GM18505 (cell line): ENCODE measurements around the gene CDKN2D.
"Not testable (repeated sequence)": the region's sequence is repeated elsewhere in the genome, so short reads cannot be mapped to it uniquely, and the experiment has no call there.

ENCODE experiments used
- ATAC-seq: cut with Tn5 transposase; IDR thresholded peaks from one replicate; pipeline ENCODE4 v1.9.1; 2021; ENCODE audit not compliant: unreplicated experiment
- POLR2A ChIP-seq: IDR thresholded peaks from 4 replicates; pipeline ENCODE4 v1.6.1; 2011; ENCODE audit warnings: borderline replicate concordance; ENCODE audit not compliant: insufficient read depth, insufficient read length; ENCODE audit errors: extremely low read depth

Gene CDKN2D

DNA sequence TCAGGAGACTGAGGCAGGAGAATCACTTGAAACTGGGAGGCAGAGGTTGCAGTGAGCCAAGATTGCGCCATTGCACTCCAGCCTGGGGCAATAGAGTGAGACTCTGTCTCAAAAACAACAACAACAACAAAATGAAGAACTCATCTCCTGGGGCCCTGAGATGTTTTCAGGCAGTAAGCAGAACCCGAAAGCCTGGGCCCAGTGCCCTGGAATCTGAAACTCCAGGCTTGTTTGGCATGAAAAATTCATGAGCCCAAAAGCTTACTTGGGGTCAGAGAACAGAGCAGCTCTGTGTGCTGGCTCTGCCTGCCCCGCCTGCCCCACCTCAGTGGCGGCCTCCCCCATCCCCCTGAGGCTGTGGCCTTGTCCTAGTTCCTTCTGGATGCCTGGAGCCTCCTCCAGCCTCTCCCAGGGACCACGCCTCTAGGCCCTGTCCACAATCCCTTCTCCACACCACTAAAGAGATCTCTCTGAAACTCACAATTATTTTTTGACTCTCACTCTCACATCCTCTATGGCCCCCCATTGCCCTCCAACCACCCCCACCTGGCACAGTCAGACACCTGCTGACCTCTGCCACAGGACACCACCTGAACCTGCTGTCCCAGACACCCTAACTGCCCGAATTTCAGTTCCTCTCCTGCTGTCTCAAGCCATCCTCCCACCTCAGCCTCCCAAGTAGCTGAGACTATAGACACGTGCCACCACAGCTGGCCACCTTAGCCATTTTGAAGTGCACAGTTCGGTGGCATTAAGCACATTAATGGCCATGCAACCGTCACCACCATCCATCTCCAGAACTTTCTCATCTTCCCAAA is 25.2 kb upstream of the CDKN2D start:
- peak; percentile 40 for ATAC-seq
- TF ChIP-seq POLR2A = no peak

DNA sequence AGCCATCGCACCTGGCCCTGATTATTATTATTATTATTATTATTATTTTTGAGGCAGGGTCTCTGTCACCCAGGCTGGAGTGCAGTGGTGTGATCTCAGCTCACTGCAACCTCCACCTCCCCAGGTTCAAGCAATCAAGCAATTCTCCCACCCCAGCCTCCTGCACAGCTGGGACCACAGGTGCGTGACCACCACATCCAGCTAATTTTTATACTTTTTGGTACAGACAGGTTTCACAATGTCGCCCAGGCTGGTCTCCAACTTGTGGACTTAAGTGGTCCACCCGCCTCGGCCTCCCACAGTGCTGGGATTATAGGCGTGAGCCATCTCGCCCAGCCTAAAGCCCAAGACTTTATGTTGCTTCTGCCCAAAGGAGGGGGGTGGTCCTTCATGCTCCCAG is 24.4 kb upstream of the CDKN2D start:
- TF ChIP-seq POLR2A = no peak
- ATAC-seq = no peak

DNA sequence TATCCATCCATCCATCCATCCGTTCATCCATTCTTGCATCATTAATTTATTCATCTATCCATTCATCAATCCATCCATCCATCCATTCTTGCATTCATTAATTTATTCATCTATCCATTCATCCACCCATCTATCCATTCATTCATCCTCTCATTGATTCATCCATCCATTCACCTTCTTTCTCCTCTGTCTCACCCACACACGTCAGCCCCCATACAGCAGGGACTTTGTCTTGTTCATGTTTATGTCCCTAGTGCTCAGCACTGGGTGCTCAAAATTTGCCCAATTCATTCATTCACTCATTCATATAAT is 19.0 kb upstream of the CDKN2D start:
- TF ChIP-seq POLR2A = no peak
- ATAC-seq = no peak

DNA sequence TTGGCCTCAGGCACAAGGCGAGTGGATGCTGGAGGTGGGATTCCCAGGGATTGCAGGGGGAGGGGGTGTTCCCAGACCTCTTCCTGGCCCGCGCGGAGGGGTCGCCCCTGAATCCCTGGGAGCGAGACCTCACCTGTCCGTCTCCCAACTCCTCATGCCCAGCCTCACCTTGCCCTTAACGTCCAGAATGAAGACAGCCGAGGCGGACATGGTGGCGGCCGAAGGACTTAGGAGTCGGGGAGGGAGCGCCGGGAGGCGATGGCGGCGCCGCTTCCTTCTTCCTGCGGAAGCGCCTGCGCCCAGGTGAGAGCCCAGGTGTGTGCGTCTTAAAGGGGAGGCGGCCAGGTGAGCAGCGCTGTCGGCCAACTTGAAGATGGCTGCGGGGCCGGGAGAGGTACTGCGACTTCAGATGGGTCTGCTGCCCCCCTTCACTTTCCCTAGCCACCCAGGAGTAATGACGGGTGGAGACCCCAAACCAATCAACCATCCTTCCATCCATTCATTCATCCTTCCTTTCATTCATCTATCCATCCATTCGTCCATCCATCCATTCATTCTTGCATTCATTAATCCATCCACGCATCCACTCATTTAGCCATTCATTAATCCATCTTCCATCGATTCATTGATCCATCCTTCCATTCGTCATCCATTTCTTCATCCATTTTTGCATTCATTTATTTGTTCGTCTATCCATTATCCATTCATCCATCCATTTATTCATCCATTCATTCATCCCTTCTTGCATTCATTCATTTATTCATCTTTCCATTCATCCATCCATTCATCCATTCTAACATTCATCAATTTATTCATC is 18.5 kb upstream of the CDKN2D start, which contains the start of gene AP1M2:
AP1M2 (minus strand) TSS at position 291 of the 817 bp plus-strand sequence; CDS start at position 210, 81 bp downstream.
- no peak for TF ChIP-seq POLR2A
- ATAC-seq = no peak

DNA sequence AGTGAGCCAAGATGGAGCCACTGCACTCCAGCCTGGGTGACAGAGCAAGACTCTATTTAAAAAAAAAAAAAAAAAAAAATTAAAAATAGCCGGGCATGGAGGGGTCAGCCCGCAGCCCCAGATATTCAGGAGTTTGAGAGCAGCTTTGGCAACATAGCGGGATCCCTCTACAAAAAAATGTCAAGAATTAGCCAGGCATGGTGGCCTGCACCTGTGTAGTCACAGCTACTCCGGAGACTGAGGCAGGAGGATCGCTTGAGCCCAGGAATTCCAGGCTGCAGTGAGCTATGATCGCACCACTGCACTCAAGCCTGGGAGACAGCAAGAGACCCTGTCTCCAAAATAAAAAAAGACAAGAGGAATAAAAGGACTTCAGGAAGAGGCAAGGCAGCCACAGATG is 17.6 kb upstream of the CDKN2D start:
- no peak for ATAC-seq
- no peak for TF ChIP-seq POLR2A

DNA sequence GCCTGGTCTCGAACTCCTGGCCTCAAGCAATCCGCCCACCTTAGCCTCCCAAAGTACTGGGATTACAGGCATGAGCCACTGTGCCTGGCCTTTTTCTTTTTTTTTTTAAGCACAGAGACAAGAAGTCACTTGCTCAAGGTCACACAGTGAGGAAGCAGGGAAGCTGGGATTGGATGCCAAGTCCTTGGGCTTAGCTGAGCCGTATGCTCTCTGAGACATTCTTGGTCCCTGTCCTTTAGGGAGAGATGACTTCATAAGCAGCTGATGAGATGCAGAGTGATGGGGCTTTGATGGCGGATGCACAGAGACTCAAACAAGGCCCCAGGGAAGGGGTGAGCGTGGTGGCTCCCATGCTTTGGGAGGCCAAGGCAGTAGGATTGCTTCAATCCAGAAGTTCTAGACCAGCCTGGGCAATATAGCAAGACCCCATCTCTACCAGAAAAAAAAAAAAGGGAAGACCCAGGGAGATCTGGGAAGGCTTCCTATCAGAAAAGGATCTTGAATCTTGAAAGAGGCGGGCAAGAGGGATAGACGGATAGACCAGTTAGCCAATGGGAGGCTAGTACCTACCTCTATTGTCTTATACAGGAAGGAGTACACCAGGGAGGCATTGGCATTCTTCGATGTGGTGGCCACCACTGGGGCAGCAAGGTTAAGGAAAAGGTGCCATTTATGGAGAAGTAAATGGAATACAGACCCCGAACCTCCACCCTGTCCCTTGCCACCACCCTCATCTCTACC is 14.4 kb upstream of the CDKN2D start:
- no peak for ATAC-seq
- no peak for TF ChIP-seq POLR2A

DNA sequence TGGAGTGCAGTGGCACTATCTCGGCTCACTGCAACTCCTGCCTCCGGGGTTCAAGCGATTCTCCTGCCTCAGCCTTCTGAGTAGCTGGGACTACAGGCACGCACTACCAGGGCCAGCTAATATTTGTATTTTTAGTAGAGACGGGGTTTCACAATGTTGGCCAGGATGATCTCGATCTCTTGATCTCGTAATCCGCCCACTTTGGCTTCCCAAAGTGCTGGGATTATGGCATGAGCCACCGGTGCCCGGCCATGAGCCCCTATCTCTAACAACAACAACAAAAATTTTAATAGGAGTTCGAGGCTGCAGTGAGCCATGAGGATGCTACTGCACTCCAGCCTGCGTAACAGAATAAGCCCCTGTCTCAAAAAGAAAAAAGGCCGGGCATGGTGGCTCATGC is 13.3 kb upstream of the CDKN2D start:
- ATAC-seq = no peak
- no peak for TF ChIP-seq POLR2A

DNA sequence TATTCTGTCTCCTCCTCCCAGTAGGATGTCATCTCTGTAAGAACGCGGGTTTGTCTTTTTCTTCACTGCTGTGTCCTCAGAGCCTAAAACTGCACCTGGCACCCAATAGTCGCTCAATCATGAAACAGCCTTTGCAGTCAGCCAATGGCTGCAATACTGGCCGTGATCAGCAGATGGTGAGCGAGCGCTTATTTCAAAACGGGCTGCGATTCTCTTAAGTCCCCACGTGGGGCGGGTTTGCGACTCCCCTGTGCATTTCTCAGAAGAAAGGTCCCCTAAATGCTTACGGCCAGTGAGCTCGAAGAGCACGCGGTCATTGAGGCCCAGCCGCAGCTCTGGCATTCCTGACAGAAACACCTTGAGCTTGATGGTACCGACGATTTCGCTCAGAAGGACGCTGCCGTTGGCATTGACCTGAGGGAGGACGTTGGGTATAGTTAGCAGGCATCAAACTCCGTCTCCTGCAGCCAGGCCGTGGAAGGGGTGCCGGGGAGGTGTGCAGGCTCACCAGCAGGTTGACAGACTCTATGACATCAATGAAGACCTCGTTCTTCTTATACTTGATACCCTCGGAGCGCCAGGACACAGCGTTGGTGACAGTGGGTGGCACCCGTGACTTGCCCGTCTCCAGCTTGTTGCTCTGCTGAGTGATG is 12.3 kb upstream of the CDKN2D start:
- no peak for TF ChIP-seq POLR2A
- no peak for ATAC-seq

DNA sequence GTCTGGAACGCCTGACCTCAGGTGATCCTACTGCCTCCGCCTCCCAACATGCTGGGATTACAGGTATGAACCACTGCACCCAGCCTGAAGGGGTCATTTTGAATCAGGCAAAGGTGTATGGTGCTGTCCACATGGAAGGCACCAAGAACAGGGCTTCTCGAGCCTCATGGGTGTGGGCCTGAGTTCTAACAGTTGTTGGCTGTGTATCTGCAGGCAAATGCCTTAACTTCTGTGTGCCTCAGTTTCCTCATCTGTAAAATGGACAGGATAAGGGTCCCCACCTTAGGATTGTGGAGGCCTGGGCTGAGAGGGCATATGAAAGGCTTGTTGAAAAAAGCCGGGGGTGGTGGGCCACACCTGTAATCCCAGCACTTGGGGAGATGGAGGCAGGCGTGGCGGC is 9.2 kb upstream of the CDKN2D start:
- no peak for TF ChIP-seq POLR2A
- no peak for ATAC-seq

DNA sequence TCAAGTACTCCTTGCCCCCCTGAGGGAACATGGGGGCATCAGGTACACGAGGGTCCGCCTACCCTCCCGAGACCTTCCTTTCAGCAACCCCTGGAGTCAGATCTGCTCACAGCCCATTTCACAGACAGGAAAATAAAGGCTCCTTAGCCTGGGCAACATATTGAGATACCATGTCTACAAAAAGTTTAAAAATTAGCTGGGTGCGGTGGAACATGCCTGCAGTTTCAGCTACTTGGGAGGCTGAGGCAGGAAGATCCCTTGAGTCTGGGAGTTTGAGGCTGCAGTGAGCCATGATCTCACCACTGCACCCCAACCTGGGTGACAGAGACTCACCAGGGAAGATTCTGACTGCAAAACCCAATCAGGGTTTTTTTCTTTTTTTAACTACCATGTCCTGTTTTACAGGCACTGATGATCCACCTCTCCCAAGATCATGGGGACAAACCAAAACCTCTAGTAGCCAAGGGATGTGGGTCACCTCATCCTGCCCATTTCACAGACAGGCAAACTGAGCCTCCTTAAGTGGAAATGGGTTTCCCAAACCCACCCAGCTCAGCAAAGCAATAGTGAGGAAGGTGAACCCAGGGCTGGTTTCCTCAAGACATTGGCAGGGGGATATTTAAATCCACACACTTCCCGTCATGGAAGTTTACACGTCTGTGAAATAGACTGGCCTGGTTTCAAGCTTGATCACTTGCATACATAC is 6.4 kb upstream of the CDKN2D start:
- no peak for ATAC-seq
- no peak for TF ChIP-seq POLR2A

DNA sequence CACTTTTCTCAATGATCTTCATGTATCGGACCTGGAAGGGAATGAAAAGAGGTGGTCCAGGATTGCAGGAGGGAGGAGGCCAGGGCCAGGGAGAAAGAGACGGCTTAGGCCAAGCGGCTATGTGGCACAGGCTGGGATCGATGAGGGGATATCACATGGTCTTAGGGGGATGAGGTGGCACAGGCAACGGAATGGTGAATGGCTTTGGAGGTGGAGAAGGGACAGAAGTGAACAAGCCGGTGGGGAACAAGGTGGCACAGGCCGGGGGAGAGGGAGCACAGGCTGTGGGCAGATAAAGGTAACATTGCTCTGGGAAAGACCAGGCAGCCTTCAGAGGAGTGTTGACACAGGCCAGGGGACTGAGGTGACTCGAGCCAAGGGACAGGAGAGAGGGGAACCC is 5.7 kb upstream of the CDKN2D start:
- ATAC-seq = no peak
- no peak for TF ChIP-seq POLR2A

DNA sequence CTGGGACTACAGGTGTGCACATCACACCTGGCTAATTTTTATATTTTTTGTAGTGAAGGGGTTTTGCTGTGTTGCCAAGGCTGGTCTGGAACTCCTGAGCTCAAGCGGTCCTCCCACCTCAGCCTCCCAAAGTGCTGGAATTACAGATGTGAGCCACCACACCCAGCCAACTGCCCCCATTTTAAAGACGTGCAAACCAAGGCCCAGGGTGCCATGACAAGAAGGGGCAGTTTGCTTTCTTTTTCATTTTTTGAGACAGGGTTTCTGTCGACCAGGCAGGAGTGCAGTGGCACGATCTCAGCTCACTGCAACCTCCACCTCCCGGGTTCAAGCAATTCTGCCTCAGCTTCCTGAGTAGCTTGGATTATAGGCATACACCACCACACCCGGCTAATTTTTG is 5.0 kb upstream of the CDKN2D start:
- ATAC-seq = not testable (repeated sequence)
